HCT116 (cell line): ENCODE results near the gene NCBP1.

ENCODE experiments used
- ATF3 ChIP-seq: IDR thresholded peaks from 2 replicates; pipeline ENCODE4 v1.6.1; 2012
- CEBPB ChIP-seq: IDR thresholded peaks from 2 replicates; pipeline ENCODE4 v1.6.1; 2012; ENCODE audit warnings: low read depth
- CTCF ChIP-seq, 3 experiments: fragments of 200-600 bp in 1 of 3; sonication (generic) in 1 of 3; IDR thresholded peaks in 2 of 3; conservative IDR thresholded peaks in 1 of 3; 2 replicates each; pipeline ENCODE4 v1.5.1; 2012 to 2017; ENCODE audit warnings: low read depth in 2 of 3, low read length in 2 of 3, antibody characterized with exemption in 1 of 3, borderline replicate concordance in 1 of 3, control low read depth in 1 of 3, mild to moderate bottlenecking in 1 of 3, mixed read lengths in 1 of 3, mixed run types in 1 of 3, moderate library complexity in 1 of 3; ENCODE audit not compliant: insufficient read depth in 1 of 3
- EGR1 ChIP-seq: IDR thresholded peaks from 2 replicates; pipeline ENCODE4 v1.6.1; 2012; ENCODE audit warnings: low read depth
- EZH2 ChIP-seq: fragments of 200-600 bp; sonication (generic); IDR thresholded peaks from 2 replicates; pipeline ENCODE4 v1.6.1; 2017; ENCODE audit warnings: antibody characterized with exemption, mixed run types
- EZH2phosphoT487 ChIP-seq: fragments of 200-600 bp; IDR thresholded peaks from 2 replicates; pipeline ENCODE4 v1.6.1; 2018; ENCODE audit warnings: antibody characterized with exemption, borderline replicate concordance
- JUND ChIP-seq: IDR thresholded peaks from 2 replicates; pipeline ENCODE4 v1.6.1; 2012
- POLR2A ChIP-seq: IDR thresholded peaks from 2 replicates; pipeline ENCODE4 v1.7.0; 2011; ENCODE audit warnings: borderline replicate concordance; ENCODE audit not compliant: insufficient read depth, insufficient read length; ENCODE audit errors: extremely low read depth
- POLR2AphosphoS5 ChIP-seq: IDR thresholded peaks from 2 replicates; pipeline ENCODE4 v1.6.1; 2011; ENCODE audit warnings: mild to moderate bottlenecking, low read depth, low read length, moderate library complexity
- RAD21 ChIP-seq: IDR thresholded peaks from 2 replicates; pipeline ENCODE4 v1.6.1; 2012; ENCODE audit warnings: low read depth, mild to moderate bottlenecking
- REST ChIP-seq: IDR thresholded peaks from 2 replicates; pipeline ENCODE4 v1.6.1; 2012; ENCODE audit warnings: low read depth
- SIN3A ChIP-seq: IDR thresholded peaks from 2 replicates; pipeline ENCODE4 v1.6.1; 2012; ENCODE audit warnings: low read depth
- YY1 ChIP-seq: IDR thresholded peaks from 2 replicates; pipeline ENCODE4 v1.6.1; 2011; ENCODE audit warnings: low read length, low read depth, moderate library complexity, mild to moderate bottlenecking; ENCODE audit not compliant: insufficient replicate concordance; ENCODE audit errors: extremely low read depth
- TF ChIP-seq, protein P1 (sequence below): IDR thresholded peaks from 2 replicates; pipeline ENCODE4 v1.6.1; 2012

- TF ChIP-seq POLR2AphosphoS5: no peak
- TF ChIP-seq CTCF (IDR thresholded peaks at IDR 0.05 in 2 of 3, conservative IDR thresholded peaks at IDR 0.05 in 1 of 3; ENCODE audit: borderline replicate concordance in 1 of 3, insufficient read depth in 1 of 3, low read depth in 2 of 3, low read length in 2 of 3): no peak
- no peak for TF ChIP-seq SIN3A
- TF ChIP-seq EZH2: no peak
- no peak for TF ChIP-seq ATF3
- TF ChIP-seq EZH2phosphoT487: no peak
- TF ChIP-seq POLR2A: no peak
- TF ChIP-seq, protein P1, sequence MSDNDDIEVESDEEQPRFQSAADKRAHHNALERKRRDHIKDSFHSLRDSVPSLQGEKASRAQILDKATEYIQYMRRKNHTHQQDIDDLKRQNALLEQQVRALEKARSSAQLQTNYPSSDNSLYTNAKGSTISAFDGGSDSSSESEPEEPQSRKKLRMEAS: no peak
- TF ChIP-seq JUND: no peak
- no peak for TF ChIP-seq EGR1
- no peak for TF ChIP-seq RAD21
- no peak for TF ChIP-seq REST
- TF ChIP-seq YY1: no peak
- no peak for TF ChIP-seq CEBPB
Measured at GRCh38 chr9:97627624-97628023, 6.0 kb upstream of the NCBP1 start.
